Measurements from ENCODE around the gene CDC23.

- TF ChIP-seq POLR2A (IDR thresholded peaks at IDR 0.05) (no peak), CTCF (IDR thresholded peaks at IDR 0.05) (no peak)
These were observed 2.1 kb downstream of the CDC23 start for GRCh38 chr5:138210985-138211384.

Measured in breast epithelium (tissue), 3 donors.